ENCODE measurements around the gene FASTK. TPM values are rescaled to one million over a fixed set of nuclear protein-coding genes. Genes with fewer than 3 reads are reported as not detected.

The FASTK gene
- total RNA-seq, 4 donors from 2014 or later, result 43.0 to 83.6 (median 75.9) TPM

- Histone ChIP-seq H3K36me3 (peaks cover 30 to 65% (median 43%) of the 10 kb centered on the region in 3 donors), H3K27ac (no peak overlapping the region), H3K27me3 (no peaks in the 10 kb centered on the region), H3K9me3 (no peaks in the 10 kb centered on the region), H3K4me3 (no peak overlapping the region), H3K4me1 (peaks cover 17 to 40% (median 17%) of the 10 kb centered on the region in 3 donors)
- intact Hi-C loops (cut with DNase I), result no loop called here
- TF ChIP-seq, protein P1, sequence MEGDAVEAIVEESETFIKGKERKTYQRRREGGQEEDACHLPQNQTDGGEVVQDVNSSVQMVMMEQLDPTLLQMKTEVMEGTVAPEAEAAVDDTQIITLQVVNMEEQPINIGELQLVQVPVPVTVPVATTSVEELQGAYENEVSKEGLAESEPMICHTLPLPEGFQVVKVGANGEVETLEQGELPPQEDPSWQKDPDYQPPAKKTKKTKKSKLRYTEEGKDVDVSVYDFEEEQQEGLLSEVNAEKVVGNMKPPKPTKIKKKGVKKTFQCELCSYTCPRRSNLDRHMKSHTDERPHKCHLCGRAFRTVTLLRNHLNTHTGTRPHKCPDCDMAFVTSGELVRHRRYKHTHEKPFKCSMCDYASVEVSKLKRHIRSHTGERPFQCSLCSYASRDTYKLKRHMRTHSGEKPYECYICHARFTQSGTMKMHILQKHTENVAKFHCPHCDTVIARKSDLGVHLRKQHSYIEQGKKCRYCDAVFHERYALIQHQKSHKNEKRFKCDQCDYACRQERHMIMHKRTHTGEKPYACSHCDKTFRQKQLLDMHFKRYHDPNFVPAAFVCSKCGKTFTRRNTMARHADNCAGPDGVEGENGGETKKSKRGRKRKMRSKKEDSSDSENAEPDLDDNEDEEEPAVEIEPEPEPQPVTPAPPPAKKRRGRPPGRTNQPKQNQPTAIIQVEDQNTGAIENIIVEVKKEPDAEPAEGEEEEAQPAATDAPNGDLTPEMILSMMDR (IDR thresholded peaks at IDR 0.05), result no peak
- TF ChIP-seq POLR2A (IDR thresholded peaks at IDR 0.05), result no peak
- WGBS, 2 donors, result 93 to 96% methylated on average over 25 to 26 of the region's 38 CpGs
- DNase-seq, result no peak
Observed at GRCh38 chr7:151118108-151119054, 37.8 kb upstream of the FASTK start.

- DNase-seq, result no peak
- Histone ChIP-seq H3K36me3 (peaks cover 24 to 57% (median 35%) of the 10 kb centered on the region in 3 donors), H3K27me3 (no peaks in the 10 kb centered on the region), H3K9me3 (no peaks in the 10 kb centered on the region), H3K4me3 (peak overlapping the region in 2 of 4 donors; percentile 63 to 68), H3K4me1 (peaks cover 21 to 46% (median 22%) of the 10 kb centered on the region in 3 donors), H3K27ac (peak overlapping the region in 2 of 4 donors; percentile 95 to 96)
- intact Hi-C loops (cut with DNase I), result no loop called here
- TF ChIP-seq POLR2A (IDR thresholded peaks at IDR 0.05), result no peak
- TF ChIP-seq, protein P1 (IDR thresholded peaks at IDR 0.05), result no peak
- WGBS, 2 donors, result 33 to 48% methylated on average over 1 to 6 of the region's 12 CpGs
Observed at GRCh38 chr7:151117565-151117964, 37.0 kb upstream of the FASTK start.

DNA sequence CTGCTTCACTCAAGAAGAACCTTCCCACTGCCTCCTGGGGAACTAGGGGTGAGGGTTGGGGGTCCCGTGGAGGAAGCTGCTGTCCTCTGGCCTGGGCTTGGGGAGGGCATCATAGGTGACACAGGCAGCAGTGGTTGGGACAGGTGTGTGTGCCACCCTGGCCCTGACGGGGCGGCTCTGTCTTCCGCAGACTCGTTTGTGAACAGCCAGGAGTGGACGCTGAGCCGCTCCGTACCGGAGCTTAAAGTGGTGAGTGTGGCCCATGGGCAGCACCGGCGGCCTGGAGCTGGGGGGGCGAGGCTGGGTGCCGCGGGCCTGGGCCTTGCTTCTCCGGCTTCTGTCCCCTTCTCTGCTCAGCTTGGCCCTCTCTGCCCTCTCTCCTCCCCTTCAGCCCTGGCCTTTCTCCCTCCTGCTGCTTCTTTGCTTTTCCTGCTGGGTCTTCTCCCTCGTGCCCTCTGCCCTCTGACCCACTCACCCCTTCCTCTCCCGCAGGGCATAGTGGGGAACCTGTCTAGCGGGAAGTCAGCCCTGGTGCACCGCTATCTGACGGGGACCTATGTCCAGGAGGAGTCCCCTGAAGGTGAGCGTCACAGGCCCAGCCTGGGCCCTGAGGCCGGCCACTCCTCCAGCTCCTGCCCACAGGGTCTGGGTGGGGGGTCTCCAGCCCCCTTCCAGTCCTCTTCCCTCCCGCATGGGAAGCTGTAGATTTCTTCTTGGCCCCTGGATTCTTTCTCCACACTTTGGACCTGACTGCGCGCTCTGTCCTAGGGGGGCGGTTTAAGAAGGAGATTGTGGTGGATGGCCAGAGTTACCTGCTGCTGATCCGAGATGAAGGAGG, 36.2 kb upstream of the FASTK start:
- WGBS, 2 donors, result 42 to 50% methylated on average over 13 to 15 of the region's 27 CpGs

GRCh38 chr7:151115836-151116418, 35.3 kb upstream of the FASTK start:
- intact Hi-C loops (cut with DNase I), result no loop called here
- TF ChIP-seq POLR2A (IDR thresholded peaks at IDR 0.05), result peak in 2 of 4 donors; percentile 66 to 70
- TF ChIP-seq, protein P1 (IDR thresholded peaks at IDR 0.05), result no peak
- peaks cover 24 to 41% (median 30%) of the 10 kb centered on the region in 3 donors for H3K36me3 ChIP-seq
- no peaks in the 10 kb centered on the region for H3K27me3 ChIP-seq
- no peak for DNase-seq
- peak overlapping the region; percentile 81 to 96 (median 91) for H3K27ac ChIP-seq
- peaks cover 21 to 54% (median 27%) of the 10 kb centered on the region in 3 donors for H3K4me1 ChIP-seq
- 8 to 59% methylated on average over 3 to 4 of the region's 14 CpGs for WGBS, 2 donors
- H3K9me3 ChIP-seq, result no peaks in the 10 kb centered on the region
- peak overlapping the region; percentile 53 to 75 (median 66) for H3K4me3 ChIP-seq

More for the DNA sequence above, 36.2 kb upstream of the FASTK start:
- DNase-seq, result no peak
- peak overlapping the region; percentile 53 to 75 (median 66) for H3K4me3 ChIP-seq
- no peak for TF ChIP-seq POLR2A (IDR thresholded peaks at IDR 0.05)
- TF ChIP-seq, protein P1 (IDR thresholded peaks at IDR 0.05), result no peak
- no peaks in the 10 kb centered on the region for H3K9me3 ChIP-seq
- peak overlapping the region; percentile 81 to 96 (median 91) for H3K27ac ChIP-seq
- H3K4me1 ChIP-seq, result peaks cover 21 to 46% (median 22%) of the 10 kb centered on the region in 3 donors
- peaks cover 24 to 50% (median 35%) of the 10 kb centered on the region in 3 donors for H3K36me3 ChIP-seq
- no peaks in the 10 kb centered on the region for H3K27me3 ChIP-seq
- intact Hi-C loops (cut with DNase I), result no loop called here
